IPS-15b (cell line): ENCODE measurements around the gene CNNM1.

Experiments used
- H3K27me3 ChIP-seq: one replicate; pipeline ENCODE4 v1.6.1; 2013; ENCODE audit warnings: low read length; ENCODE audit not compliant: control insufficient read depth, insufficient read depth
- H3K36me3 ChIP-seq: one replicate; pipeline ENCODE4 v1.6.1; 2013; ENCODE audit warnings: low read length; ENCODE audit not compliant: control insufficient read depth, insufficient read depth
- H3K4me1 ChIP-seq: one replicate; pipeline ENCODE4 v1.6.1; 2013; ENCODE audit warnings: mild to moderate bottlenecking, low read length; ENCODE audit not compliant: control insufficient read depth, insufficient read depth
- H3K4me3 ChIP-seq: one replicate; pipeline ENCODE4 v1.5.1; 2013; ENCODE audit warnings: low read depth, low read length
- H3K9ac ChIP-seq: one replicate; pipeline ENCODE4 v1.6.1; 2013; ENCODE audit warnings: low read depth, mild to moderate bottlenecking, low read length
- H3K9me3 ChIP-seq: one replicate; pipeline ENCODE4 v1.6.1; 2013; ENCODE audit warnings: mild to moderate bottlenecking, low read length; ENCODE audit not compliant: control insufficient read depth, insufficient read depth

Gene CNNM1

DNA sequence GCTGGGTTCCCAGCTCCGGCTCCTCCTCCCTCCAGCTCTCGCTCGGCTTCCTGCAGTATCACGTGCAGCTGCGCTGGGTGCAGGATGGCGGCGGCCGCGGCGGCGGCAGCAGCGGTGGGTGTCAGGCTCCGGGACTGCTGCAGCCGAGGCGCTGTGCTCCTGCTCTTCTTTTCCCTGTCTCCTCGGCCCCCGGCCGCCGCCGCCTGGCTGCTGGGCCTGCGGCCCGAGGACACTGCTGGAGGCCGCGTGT, at the start of gene CNNM1:
Gene CNNM1, plus strand, starts transcription at position 53 of the 250 bp plus-strand sequence. Its CDS starts 32 bp downstream, at position 85.
- Histone ChIP-seq H3K27me3 (peaks cover 48% of the 10 kb centered on the region), H3K4me1 (no peaks in the 10 kb centered on the region), H3K9me3 (no peaks in the 10 kb centered on the region), H3K36me3 (no peaks in the 10 kb centered on the region), H3K9ac (peak within 1 kb of the TSS; percentile 12), H3K4me3 (peak within 1 kb of the TSS; percentile 78)

GRCh38 chr10:99279626-99280111, 49.5 kb upstream of the CNNM1 start:
- peaks cover 4% of the 10 kb centered on the region for H3K4me1 ChIP-seq
- H3K9me3 ChIP-seq = no peaks in the 10 kb centered on the region
- no peak overlapping the region for H3K4me3 ChIP-seq
- no peaks in the 10 kb centered on the region for H3K36me3 ChIP-seq
- H3K27me3 ChIP-seq = no peaks in the 10 kb centered on the region
- H3K9ac ChIP-seq = no peak overlapping the region

DNA sequence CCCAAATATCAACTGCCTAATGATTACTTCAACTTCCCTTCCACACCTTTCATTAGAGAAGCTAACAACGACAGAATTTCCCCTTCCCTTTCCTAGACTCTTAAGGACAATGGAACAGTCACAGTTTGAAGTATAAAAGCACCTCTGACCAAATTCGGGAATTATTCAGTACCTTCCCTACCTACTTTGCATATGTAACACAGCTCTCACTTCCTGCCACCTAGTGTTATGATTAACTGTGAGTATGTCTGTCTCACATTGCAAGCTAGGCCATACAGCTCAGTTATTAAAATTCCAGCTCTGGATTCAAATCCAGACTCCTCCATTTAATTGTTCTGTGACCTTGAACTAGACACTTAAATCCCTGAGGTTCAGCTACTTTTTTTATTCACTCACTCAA, 48.7 kb upstream of the CNNM1 start:
- H3K27me3 ChIP-seq = no peaks in the 10 kb centered on the region
- no peaks in the 10 kb centered on the region for H3K9me3 ChIP-seq
- no peak overlapping the region for H3K9ac ChIP-seq
- no peaks in the 10 kb centered on the region for H3K36me3 ChIP-seq
- H3K4me3 ChIP-seq = no peak overlapping the region
- peaks cover 4% of the 10 kb centered on the region for H3K4me1 ChIP-seq

- H3K36me3 ChIP-seq = no peaks in the 10 kb centered on the region
- no peaks in the 10 kb centered on the region for H3K27me3 ChIP-seq
- no peaks in the 10 kb centered on the region for H3K4me1 ChIP-seq
- H3K9ac ChIP-seq = no peak overlapping the region
- H3K4me3 ChIP-seq = no peak overlapping the region
- no peaks in the 10 kb centered on the region for H3K9me3 ChIP-seq
Measured at GRCh38 chr10:99285881-99286280, 43.3 kb upstream of the CNNM1 start.

- H3K9me3 ChIP-seq = no peaks in the 10 kb centered on the region
- H3K4me3 ChIP-seq = no peak overlapping the region
- H3K9ac ChIP-seq = no peak overlapping the region
- H3K36me3 ChIP-seq = no peaks in the 10 kb centered on the region
- H3K4me1 ChIP-seq = no peaks in the 10 kb centered on the region
- H3K27me3 ChIP-seq = no peaks in the 10 kb centered on the region
Measured at GRCh38 chr10:99290306-99290705, 38.9 kb upstream of the CNNM1 start.

DNA sequence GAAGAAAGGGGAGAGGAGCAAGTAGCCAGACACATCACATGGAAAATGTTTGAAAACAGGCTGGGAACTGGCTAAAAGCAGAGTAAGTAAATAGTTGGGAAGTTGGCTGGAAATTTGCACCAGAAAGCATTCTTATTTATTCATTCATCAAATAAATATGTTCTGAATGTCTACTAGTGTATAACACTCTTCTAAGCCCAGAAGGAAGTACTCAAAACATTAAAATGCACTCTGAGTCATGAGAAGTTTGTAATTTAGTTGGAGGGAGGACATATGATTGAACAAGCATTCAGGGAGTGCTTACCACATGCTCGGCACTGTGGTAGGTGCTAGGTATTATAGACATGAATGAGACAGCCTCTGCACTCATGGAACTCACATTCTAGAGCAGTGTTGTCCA, 37.0 kb upstream of the CNNM1 start:
- H3K36me3 ChIP-seq = no peaks in the 10 kb centered on the region
- no peaks in the 10 kb centered on the region for H3K4me1 ChIP-seq
- no peaks in the 10 kb centered on the region for H3K27me3 ChIP-seq
- no peak overlapping the region for H3K4me3 ChIP-seq
- H3K9me3 ChIP-seq = no peaks in the 10 kb centered on the region
- no peak overlapping the region for H3K9ac ChIP-seq

DNA sequence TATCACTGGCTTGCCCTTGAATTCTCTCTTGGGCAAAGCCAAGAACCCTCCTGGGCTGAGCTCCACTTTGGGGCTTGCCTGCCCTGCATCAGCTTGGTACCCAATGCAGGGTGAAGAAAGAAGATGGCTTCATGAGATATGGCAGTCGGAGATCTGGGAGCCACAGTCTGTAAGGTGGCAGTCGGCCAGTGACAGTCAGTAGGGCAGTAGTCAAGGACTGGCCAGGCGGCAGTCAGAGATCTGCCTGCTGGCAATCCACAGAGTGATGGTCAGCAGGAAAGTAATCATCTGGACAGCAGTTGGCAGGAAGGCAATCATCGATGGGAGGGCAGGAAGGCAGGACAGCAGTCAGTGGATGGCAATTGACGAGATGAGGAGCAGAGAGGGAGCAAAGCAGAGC, 32.6 kb upstream of the CNNM1 start:
- Histone ChIP-seq H3K36me3 (no peaks in the 10 kb centered on the region), H3K27me3 (no peaks in the 10 kb centered on the region)

GRCh38 chr10:99297033-99297432, 32.1 kb upstream of the CNNM1 start:
- H3K4me3 ChIP-seq = no peak overlapping the region
- H3K9me3 ChIP-seq = no peaks in the 10 kb centered on the region
- H3K27me3 ChIP-seq = no peaks in the 10 kb centered on the region
- no peak overlapping the region for H3K9ac ChIP-seq
- no peaks in the 10 kb centered on the region for H3K36me3 ChIP-seq
- H3K4me1 ChIP-seq = no peaks in the 10 kb centered on the region

More for the DNA sequence above, 32.6 kb upstream of the CNNM1 start:
- Histone ChIP-seq H3K4me1 (no peaks in the 10 kb centered on the region), H3K9ac (no peak overlapping the region), H3K9me3 (no peaks in the 10 kb centered on the region), H3K4me3 (no peak overlapping the region)

- H3K36me3 ChIP-seq = no peaks in the 10 kb centered on the region
- H3K27me3 ChIP-seq = no peaks in the 10 kb centered on the region
- no peaks in the 10 kb centered on the region for H3K9me3 ChIP-seq
- H3K9ac ChIP-seq = no peak overlapping the region
- no peak overlapping the region for H3K4me3 ChIP-seq
- no peaks in the 10 kb centered on the region for H3K4me1 ChIP-seq
Measured at GRCh38 chr10:99303899-99304861, 25.0 kb upstream of the CNNM1 start.

DNA sequence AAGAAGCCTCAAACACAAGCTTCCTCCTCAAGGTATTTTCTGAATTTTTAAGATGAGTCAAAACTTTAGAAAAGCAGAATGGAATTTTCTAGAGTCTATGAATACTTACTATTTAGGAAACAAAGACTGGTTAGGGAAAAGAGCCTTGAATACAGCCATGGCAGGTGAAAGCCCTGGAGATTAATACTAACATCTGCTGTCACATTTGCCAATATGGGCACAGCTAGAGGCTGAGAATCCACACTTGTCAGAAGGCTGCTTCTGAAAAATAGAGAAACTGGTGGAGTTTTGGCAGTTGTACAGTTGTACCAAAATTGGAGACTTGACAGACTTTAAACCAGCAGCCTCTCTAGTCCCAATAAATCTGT, 24.3 kb upstream of the CNNM1 start:
- Histone ChIP-seq H3K4me1 (no peaks in the 10 kb centered on the region), H3K9me3 (no peaks in the 10 kb centered on the region)

GRCh38 chr10:99312501-99312900, 16.7 kb upstream of the CNNM1 start:
- no peak overlapping the region for H3K4me3 ChIP-seq
- no peaks in the 10 kb centered on the region for H3K27me3 ChIP-seq
- H3K9me3 ChIP-seq = no peaks in the 10 kb centered on the region
- no peak overlapping the region for H3K9ac ChIP-seq
- H3K4me1 ChIP-seq = peaks cover 2% of the 10 kb centered on the region
- no peaks in the 10 kb centered on the region for H3K36me3 ChIP-seq

More for the DNA sequence above, 24.3 kb upstream of the CNNM1 start:
- H3K36me3 ChIP-seq = no peaks in the 10 kb centered on the region
- no peak overlapping the region for H3K4me3 ChIP-seq
- no peak overlapping the region for H3K9ac ChIP-seq
- no peaks in the 10 kb centered on the region for H3K27me3 ChIP-seq

DNA sequence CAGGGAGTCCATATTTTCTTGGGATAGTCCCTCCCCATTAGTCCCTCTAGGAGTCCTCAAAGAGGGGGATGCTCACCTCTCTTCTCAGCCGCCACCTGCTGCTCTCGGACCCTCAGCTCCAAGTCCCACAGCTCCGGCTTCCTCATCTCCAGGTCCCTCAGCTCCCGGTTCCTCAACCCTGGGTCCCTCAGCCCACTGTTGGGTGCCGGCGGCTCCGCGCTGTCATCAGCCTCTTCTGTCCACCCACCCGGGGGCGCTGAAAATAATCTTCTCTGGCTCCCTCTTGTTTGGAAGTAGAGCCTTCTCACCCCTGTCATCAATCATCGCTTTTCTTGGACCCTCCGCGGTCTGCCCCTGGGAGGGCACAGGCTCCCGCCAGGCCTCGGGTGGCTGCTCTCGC, 13.3 kb upstream of the CNNM1 start:
- no peaks in the 10 kb centered on the region for H3K27me3 ChIP-seq
- H3K36me3 ChIP-seq = no peaks in the 10 kb centered on the region
- no peak overlapping the region for H3K4me3 ChIP-seq
- no peaks in the 10 kb centered on the region for H3K9me3 ChIP-seq
- no peak overlapping the region for H3K9ac ChIP-seq
- H3K4me1 ChIP-seq = peaks cover 2% of the 10 kb centered on the region
